HG02870 (cell line): Measurements from ENCODE around the gene ERC2.
"Not testable (repeated sequence)": the region's sequence is repeated elsewhere in the genome, so short reads cannot be mapped to it uniquely, and the experiment has no call there.

Experiments
- ATAC-seq: cut with Tn5 transposase; IDR thresholded peaks from one replicate; pipeline ENCODE4 v1.9.1; 2021; ENCODE audit warnings: mild to moderate bottlenecking, moderate library complexity; ENCODE audit not compliant: unreplicated experiment

Gene ERC2

GRCh38 chr3:55860049-55860721, 608.1 kb downstream of the ERC2 start:
- ATAC-seq = no peak

GRCh38 chr3:55859305-55859704, 609.0 kb downstream of the ERC2 start:
- ATAC-seq = no peak

- ATAC-seq = no peak
Measured at GRCh38 chr3:55858727-55859126, 609.5 kb downstream of the ERC2 start.

GRCh38 chr3:55858302-55858701, 610.0 kb downstream of the ERC2 start:
- no peak for ATAC-seq

GRCh38 chr3:55857633-55858032, 610.6 kb downstream of the ERC2 start:
- ATAC-seq = no peak

GRCh38 chr3:55855311-55855710, 613.0 kb downstream of the ERC2 start:
- ATAC-seq = no peak

GRCh38 chr3:55854494-55854893, 613.8 kb downstream of the ERC2 start:
- ATAC-seq = no peak

- no peak for ATAC-seq
Measured at GRCh38 chr3:55852326-55852725, 615.9 kb downstream of the ERC2 start.

- no peak for ATAC-seq
Measured at GRCh38 chr3:55842204-55842603, 626.1 kb downstream of the ERC2 start.

- ATAC-seq = not testable (repeated sequence)
Measured at GRCh38 chr3:55831876-55832275, 636.4 kb downstream of the ERC2 start.

- ATAC-seq = no peak
Measured at GRCh38 chr3:55828712-55829111, 639.6 kb downstream of the ERC2 start.

GRCh38 chr3:55827786-55828185, 640.5 kb downstream of the ERC2 start:
- ATAC-seq = no peak

GRCh38 chr3:55826731-55827496, 641.4 kb downstream of the ERC2 start:
- no peak for ATAC-seq

- no peak for ATAC-seq
Measured at GRCh38 chr3:55826097-55826496, 642.2 kb downstream of the ERC2 start.

- no peak for ATAC-seq
Measured at GRCh38 chr3:55824406-55824805, 643.9 kb downstream of the ERC2 start.

GRCh38 chr3:55823829-55824228, 644.4 kb downstream of the ERC2 start:
- ATAC-seq = no peak

- no peak for ATAC-seq
Measured at GRCh38 chr3:55823001-55823400, 645.3 kb downstream of the ERC2 start.

- no peak for ATAC-seq
Measured at GRCh38 chr3:55819005-55819404, 649.3 kb downstream of the ERC2 start.

GRCh38 chr3:55818485-55818884, 649.8 kb downstream of the ERC2 start:
- no peak for ATAC-seq

GRCh38 chr3:55816794-55817576, 651.3 kb downstream of the ERC2 start:
- no peak for ATAC-seq

- no peak for ATAC-seq
Measured at GRCh38 chr3:55815262-55815661, 653.0 kb downstream of the ERC2 start.
